ENCODE data around the gene NELL1. TPM values are rescaled to one million over a fixed set of nuclear protein-coding genes. Genes with fewer than 3 reads are reported as not detected.

The NELL1 gene
- total and polyA plus RNA-seq, 2 experiments from 2014 or later: 1.6 TPM; not detected in 1

- Histone ChIP-seq H3K4me1 (ENCODE audit: insufficient read depth) (peaks cover 12% of the 10 kb centered on the region), H3K36me3 (ENCODE audit: insufficient read depth) (no peaks in the 10 kb centered on the region), H4K20me1 (replicated peaks; ENCODE audit: insufficient read depth) (0 out of 2 replicates have a peak, but pooled peaks cover 2% of the 10 kb centered on the region), H3K27ac (ENCODE audit: low read depth) (no peak overlapping the region), H3K4me3 (no peak overlapping the region), H3F3A (replicated peaks; ENCODE audit: low read depth) (no peaks in the 10 kb centered on the region), H3K27me3 (ENCODE audit: insufficient read depth) (peaks cover 19% of the 10 kb centered on the region), H3K4me2 (no peak overlapping the region), H3K79me2 (replicated peaks; ENCODE audit: insufficient read depth) (no peaks in the 10 kb centered on the region), H3K9me2 (ENCODE audit: insufficient read depth) (no peaks in the 10 kb centered on the region), H2AFZ (no peak overlapping the region)
- no peaks in the 10 kb centered on the region for H3K36me3 Mint-ChIP-seq (ENCODE audit: low read depth)
- ATAC-seq (no peak), DNase-seq (ENCODE audit: low spot score) (no peak)
- no peak overlapping the region for H3K4me3 Mint-ChIP-seq
- TF ChIP-seq EZH2phosphoT487 (IDR thresholded peaks at IDR 0.05; ENCODE audit: unreplicated experiment): no peak
- TF ChIP-seq STAT1 (IDR thresholded peaks at IDR 0.05; ENCODE audit: unreplicated experiment): no peak
- TF ChIP-seq ZNF331 (CRISPR knock-in tag; IDR thresholded peaks at IDR 0.05; ENCODE audit: low read depth): no peak
- TF ChIP-seq ZNF114 (CRISPR knock-in tag; IDR thresholded peaks at IDR 0.05): no peak
- no peak for TF ChIP-seq JUNB (IDR thresholded peaks at IDR 0.05; ENCODE audit: unreplicated experiment)
- no peak for TF ChIP-seq NANOG (IDR thresholded peaks at IDR 0.05; ENCODE audit: borderline replicate concordance)
- TF ChIP-seq, protein P1, sequence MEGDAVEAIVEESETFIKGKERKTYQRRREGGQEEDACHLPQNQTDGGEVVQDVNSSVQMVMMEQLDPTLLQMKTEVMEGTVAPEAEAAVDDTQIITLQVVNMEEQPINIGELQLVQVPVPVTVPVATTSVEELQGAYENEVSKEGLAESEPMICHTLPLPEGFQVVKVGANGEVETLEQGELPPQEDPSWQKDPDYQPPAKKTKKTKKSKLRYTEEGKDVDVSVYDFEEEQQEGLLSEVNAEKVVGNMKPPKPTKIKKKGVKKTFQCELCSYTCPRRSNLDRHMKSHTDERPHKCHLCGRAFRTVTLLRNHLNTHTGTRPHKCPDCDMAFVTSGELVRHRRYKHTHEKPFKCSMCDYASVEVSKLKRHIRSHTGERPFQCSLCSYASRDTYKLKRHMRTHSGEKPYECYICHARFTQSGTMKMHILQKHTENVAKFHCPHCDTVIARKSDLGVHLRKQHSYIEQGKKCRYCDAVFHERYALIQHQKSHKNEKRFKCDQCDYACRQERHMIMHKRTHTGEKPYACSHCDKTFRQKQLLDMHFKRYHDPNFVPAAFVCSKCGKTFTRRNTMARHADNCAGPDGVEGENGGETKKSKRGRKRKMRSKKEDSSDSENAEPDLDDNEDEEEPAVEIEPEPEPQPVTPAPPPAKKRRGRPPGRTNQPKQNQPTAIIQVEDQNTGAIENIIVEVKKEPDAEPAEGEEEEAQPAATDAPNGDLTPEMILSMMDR (conservative IDR thresholded peaks at IDR 0.05; ENCODE audit: low read depth in 2 of 2): no peak
- no peak for TF ChIP-seq EZH2 (IDR thresholded peaks at IDR 0.05; ENCODE audit: low read depth, unreplicated experiment)
- no peaks in the 10 kb centered on the region for H3K9me3 Mint-ChIP-seq
- peaks cover 7% of the 10 kb centered on the region for H3K27me3 Mint-ChIP-seq (ENCODE audit: insufficient read depth, low read depth, poor library complexity)
- H3K27ac Mint-ChIP-seq: no peak overlapping the region
- H3K4me1 Mint-ChIP-seq: peaks cover 18% of the 10 kb centered on the region
Measured at GRCh38 chr11:20661850-20662249, 7.5 kb upstream of the NELL1 start.

GRCh38 chr11:20668131-20668809 is 1.1 kb upstream of the NELL1 start:
- DNase-seq (ENCODE audit: low spot score) (peak; percentile 50), ATAC-seq (no peak)
- Mint-ChIP-seq H3K27ac (no peak overlapping the region), H3K36me3 (ENCODE audit: low read depth) (no peaks in the 10 kb centered on the region), H3K9me3 (no peaks in the 10 kb centered on the region; the same call in 1 of the 3 replicates), H3K27me3 (ENCODE audit: insufficient read depth, low read depth, poor library complexity) (peaks cover 54% of the 10 kb centered on the region), H3K4me1 (peaks cover 27% of the 10 kb centered on the region), H3K4me3 (peak overlapping the region; percentile 79)
- peaks cover 77% of the 10 kb centered on the region for H3K27me3 ChIP-seq (ENCODE audit: insufficient read depth)
- peaks cover 13% of the 10 kb centered on the region for H4K20me1 ChIP-seq (replicated peaks; ENCODE audit: insufficient read depth)
- peaks cover 9% of the 10 kb centered on the region; the same call in 1 of the 2 replicates for H3F3A ChIP-seq (replicated peaks; ENCODE audit: low read depth)
- H3K4me3 ChIP-seq: peak overlapping the region; percentile 77
- H3K9me2 ChIP-seq (ENCODE audit: insufficient read depth): no peaks in the 10 kb centered on the region
- peaks cover 32% of the 10 kb centered on the region for H3K4me1 ChIP-seq (ENCODE audit: insufficient read depth)
- H3K79me2 ChIP-seq (replicated peaks; ENCODE audit: insufficient read depth): no peaks in the 10 kb centered on the region
- H3K27ac ChIP-seq (ENCODE audit: low read depth): no peak overlapping the region
- TF ChIP-seq EZH2 (IDR thresholded peaks at IDR 0.05; ENCODE audit: low read depth, unreplicated experiment) (peak; percentile 67), ZNF114 (CRISPR knock-in tag; IDR thresholded peaks at IDR 0.05) (no peak)
- H3K36me3 ChIP-seq (ENCODE audit: insufficient read depth): no peaks in the 10 kb centered on the region
- H2AFZ ChIP-seq: peak overlapping the region; percentile 78
- peak overlapping the region; percentile 96 for H3K4me2 ChIP-seq

All from GM23338 (cell line).